AG09319 (cell line): ENCODE measurements around the gene TAF12.
"Not testable (repeated sequence)": the region's sequence is repeated elsewhere in the genome, so short reads cannot be mapped to it uniquely, and the experiment has no call there.

Experiments
- DNase-seq: peaks from one replicate; pipeline ENCODE4 v3.0.0-alpha.2; 2010; ENCODE audit warnings: low read depth; ENCODE audit errors: extremely low read depth
- TF ChIP-seq, protein P1 (sequence below): IDR thresholded peaks from 2 replicates; pipeline ENCODE4 v1.5.1; 2011; ENCODE audit warnings: low read depth, mild to moderate bottlenecking, inconsistent platforms, low read length, moderate library complexity

Gene TAF12

GRCh38 chr1:28648474-28649198, 5.8 kb upstream of the TAF12 start, which contains the start of gene RNU11:
Gene RNU11, plus strand, starts transcription at chr1:28648600.
- peak; percentile 94 for DNase-seq
- TF ChIP-seq, protein P1, sequence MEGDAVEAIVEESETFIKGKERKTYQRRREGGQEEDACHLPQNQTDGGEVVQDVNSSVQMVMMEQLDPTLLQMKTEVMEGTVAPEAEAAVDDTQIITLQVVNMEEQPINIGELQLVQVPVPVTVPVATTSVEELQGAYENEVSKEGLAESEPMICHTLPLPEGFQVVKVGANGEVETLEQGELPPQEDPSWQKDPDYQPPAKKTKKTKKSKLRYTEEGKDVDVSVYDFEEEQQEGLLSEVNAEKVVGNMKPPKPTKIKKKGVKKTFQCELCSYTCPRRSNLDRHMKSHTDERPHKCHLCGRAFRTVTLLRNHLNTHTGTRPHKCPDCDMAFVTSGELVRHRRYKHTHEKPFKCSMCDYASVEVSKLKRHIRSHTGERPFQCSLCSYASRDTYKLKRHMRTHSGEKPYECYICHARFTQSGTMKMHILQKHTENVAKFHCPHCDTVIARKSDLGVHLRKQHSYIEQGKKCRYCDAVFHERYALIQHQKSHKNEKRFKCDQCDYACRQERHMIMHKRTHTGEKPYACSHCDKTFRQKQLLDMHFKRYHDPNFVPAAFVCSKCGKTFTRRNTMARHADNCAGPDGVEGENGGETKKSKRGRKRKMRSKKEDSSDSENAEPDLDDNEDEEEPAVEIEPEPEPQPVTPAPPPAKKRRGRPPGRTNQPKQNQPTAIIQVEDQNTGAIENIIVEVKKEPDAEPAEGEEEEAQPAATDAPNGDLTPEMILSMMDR = no peak

DNA sequence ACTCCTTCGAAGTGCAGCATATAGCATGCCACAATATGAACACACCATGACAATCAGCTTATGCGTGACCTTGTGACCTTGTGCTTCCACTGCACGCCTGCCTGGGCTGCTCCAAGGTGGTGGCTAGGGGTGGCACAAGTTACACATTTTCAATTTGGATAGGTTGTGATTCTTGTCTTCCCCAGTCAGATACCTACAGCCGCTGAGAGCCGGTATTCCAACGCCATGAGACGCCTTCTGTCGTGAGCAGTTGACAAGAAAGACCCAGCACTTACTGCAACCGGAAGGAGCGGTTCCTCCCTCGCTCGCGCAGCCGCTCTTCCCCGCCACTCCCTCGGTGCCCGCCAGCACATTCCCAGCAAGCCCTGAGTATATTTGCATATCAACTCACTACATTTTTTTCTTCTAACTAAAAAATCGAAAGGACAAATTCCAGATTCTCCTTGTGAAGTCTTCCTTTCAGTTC, 5.2 kb upstream of the TAF12 start:
- peak; percentile 81 for DNase-seq
- TF ChIP-seq, protein P1 = no peak

DNA sequence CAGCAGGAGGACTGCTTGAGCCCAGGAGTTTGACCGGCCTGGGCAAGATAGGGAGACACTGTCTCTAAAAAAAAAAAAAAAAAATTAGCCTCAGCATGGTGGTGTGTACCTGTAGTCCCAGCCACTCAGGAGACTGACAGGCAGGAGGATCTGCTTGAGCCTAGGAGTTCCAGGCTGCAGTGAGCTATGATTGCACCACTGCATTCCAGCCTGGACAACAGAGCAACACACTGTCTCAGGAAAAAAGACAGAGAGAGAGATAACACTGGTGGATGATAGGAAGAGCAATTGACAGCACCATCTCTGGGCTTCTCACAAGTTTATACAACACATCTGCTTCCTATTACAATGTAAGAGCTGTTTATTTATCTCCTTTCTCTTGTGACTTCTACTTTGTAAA, 3.2 kb upstream of the TAF12 start:
- peak; percentile 46 for DNase-seq
- TF ChIP-seq, protein P1 = no peak

DNA sequence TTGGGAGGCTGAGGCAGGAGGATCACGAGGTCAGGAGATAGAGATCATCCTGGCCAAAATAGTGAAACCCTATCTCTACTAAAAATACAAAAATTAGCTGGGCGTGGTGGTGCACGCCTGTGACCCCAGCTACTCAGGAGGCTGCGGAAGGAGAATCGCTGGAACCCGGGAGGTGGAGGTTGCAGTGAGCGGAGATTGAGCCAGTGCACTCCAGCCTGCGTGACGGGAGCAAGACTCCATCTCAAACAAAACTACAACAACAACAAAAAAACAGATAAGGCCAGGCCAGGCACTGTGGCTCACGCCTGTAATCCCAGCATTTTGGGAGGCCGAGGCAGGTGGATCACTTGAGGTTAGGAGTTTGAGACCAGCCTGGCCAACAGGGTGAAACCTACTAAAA, 2.5 kb upstream of the TAF12 start:
- DNase-seq = not testable (repeated sequence)

DNA sequence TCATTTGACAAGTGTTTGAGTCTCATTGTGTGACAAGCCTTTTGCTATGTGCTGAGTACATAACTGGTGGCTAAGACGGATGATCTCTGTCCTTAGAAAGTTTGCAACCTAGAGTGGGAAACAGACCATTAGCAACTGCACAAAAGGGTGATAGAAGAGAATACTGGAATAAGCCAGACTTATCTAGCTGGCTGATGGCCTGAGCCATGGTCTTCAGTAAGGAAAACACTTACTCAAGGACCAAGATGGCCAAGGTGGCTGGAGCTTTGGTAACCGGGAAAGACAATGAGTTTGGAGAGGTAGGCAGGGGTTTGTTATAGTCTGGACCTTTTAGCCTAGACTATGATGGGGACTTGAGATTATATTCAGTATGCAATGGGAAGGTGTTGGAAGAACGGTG, 1.6 kb upstream of the TAF12 start:
- TF ChIP-seq, protein P1 = no peak
- no peak for DNase-seq

DNA sequence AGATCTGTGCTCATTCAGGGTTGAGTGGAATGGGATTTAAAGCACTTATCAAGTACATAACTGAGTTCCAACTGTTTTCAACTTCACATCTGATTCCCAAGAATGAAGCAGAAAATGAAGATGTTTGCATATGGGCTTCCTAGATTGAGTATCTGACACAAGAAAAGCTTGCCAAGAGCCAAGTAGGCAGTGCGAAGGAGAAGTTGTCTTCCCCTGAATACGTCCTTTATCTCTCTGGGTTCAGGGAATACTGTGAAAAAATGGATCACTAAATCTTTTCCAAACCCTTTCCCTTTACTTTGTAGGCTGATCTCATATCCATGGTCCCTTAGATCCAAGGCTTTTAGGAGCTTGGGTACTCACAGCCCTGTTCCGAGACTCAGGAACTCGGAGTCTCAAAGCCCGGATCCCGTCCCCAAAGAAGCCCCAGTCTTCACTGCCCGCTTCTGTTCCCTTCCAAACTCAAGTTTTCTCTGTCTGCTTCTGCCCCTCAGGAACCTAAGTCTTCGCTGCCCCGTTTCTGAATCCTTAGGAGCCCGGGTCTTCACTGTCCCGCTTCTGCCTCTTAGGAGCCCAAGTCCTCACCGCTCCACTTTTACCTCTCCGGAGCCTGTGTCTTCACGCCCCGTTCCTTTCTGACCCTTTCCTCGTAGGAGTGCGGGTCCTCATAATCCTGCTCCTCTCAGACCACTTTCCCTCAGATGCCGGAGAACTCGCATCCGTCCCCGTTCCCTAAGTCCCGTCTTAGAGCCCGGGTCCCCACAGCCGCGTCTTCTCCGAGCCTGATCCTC, 616 bp downstream of the TAF12 start:
- DNase-seq = no peak
- TF ChIP-seq, protein P1 = no peak

DNA sequence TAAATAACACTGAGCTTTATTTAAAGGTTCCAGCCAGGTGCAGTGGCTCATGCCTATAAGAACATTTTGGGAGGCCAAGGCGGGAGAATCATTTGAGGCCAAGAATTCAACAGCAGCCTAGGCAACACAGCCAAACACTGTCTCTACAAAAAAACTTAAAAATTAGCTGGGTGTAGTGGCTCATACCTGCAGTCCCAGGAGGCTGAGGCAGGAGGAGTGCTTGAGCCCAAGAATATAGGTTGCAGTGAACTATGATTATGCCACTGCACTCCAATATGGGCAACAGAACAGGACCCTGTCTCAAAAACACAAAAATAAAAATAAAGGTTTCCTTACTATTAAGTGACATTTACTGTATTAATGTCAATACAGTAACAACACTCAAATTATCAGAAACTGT, 2.1 kb downstream of the TAF12 start:
- TF ChIP-seq, protein P1 = peak; percentile 14; the same call in 1 of the 2 replicates
- DNase-seq = no peak
